ENCODE results near the gene RPS21. TPM values are rescaled to one million over a fixed set of nuclear protein-coding genes. Genes with fewer than 3 reads are reported as not detected.

Gene RPS21
- total and polyA plus RNA-seq, 9 of the 15 experiments (the other 6 are each of a cell fraction or from before 2014, with no cell fraction given): 1,380 to 5,647 (median 3,091) TPM

DNA sequence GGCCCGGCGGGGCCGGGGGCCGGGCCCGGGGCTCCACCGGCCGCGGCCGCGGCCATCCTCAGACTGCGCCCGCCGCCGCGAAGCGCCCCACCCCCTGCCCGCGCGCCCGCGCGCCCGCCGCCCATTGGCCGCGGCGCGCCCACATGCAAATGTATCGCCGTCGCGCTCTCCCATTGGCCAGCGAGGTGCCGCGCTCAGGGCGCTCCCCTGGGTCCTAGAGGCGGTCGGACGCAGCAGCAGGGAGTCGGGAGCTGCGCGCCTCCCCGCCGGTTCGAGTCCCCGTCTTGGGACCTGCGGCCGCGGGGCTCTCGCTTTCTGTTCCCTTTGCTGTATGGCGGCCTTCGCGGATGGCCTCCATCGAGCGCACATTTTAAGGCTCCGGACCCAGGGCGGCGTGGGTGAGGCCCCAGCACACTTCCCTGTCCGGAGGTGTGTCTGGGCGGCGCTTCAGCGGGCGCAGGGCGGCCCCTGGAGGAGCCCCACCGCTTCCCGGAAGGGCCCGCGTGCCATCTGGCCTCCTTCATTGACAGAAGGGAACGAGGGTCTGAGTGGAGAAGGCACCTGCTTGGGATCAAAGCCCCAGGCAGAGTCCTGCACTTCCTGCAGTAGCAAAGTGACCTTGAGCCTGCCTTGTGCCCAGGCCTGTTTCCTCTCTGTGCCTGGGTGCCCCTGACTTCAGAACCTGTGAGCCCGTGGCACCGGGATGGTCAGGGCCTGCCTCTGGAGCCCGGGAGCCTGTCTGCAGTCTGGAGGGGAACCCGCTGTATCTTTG, 20.5 kb downstream of the RPS21 start, which contains the start of gene CABLES2 (continued):
- TF ChIP-seq, protein P1, sequence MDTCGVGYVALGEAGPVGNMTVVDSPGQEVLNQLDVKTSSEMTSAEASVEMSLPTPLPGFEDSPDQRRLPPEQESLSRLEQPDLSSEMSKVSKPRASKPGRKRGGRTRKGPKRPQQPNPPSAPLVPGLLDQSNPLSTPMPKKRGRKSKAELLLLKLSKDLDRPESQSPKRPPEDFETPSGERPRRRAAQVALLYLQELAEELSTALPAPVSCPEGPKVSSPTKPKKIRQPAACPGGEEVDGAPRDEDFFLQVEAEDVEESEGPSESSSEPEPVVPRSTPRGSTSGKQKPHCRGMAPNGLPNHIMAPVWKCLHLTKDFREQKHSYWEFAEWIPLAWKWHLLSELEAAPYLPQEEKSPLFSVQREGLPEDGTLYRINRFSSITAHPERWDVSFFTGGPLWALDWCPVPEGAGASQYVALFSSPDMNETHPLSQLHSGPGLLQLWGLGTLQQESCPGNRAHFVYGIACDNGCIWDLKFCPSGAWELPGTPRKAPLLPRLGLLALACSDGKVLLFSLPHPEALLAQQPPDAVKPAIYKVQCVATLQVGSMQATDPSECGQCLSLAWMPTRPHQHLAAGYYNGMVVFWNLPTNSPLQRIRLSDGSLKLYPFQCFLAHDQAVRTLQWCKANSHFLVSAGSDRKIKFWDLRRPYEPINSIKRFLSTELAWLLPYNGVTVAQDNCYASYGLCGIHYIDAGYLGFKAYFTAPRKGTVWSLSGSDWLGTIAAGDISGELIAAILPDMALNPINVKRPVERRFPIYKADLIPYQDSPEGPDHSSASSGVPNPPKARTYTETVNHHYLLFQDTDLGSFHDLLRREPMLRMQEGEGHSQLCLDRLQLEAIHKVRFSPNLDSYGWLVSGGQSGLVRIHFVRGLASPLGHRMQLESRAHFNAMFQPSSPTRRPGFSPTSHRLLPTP (IDR thresholded peaks at IDR 0.05; ENCODE audit: borderline replicate concordance, extremely low read depth, insufficient read length): peak; percentile 95
- TF ChIP-seq, protein P2, sequence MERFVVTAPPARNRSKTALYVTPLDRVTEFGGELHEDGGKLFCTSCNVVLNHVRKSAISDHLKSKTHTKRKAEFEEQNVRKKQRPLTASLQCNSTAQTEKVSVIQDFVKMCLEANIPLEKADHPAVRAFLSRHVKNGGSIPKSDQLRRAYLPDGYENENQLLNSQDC (CRISPR knock-in tag; IDR thresholded peaks at IDR 0.05): no peak
- TF ChIP-seq TEAD1 (CRISPR knock-in tag; IDR thresholded peaks at IDR 0.05): peak in 1 of 2 experiments; percentile 75; a peak in 1 of 4 replicates
- TF ChIP-seq TRIM28 (IDR thresholded peaks at IDR 0.05): 0 out of 2 replicates have a peak, but pooled peaks have one; percentile 36
- TF ChIP-seq, protein P3, sequence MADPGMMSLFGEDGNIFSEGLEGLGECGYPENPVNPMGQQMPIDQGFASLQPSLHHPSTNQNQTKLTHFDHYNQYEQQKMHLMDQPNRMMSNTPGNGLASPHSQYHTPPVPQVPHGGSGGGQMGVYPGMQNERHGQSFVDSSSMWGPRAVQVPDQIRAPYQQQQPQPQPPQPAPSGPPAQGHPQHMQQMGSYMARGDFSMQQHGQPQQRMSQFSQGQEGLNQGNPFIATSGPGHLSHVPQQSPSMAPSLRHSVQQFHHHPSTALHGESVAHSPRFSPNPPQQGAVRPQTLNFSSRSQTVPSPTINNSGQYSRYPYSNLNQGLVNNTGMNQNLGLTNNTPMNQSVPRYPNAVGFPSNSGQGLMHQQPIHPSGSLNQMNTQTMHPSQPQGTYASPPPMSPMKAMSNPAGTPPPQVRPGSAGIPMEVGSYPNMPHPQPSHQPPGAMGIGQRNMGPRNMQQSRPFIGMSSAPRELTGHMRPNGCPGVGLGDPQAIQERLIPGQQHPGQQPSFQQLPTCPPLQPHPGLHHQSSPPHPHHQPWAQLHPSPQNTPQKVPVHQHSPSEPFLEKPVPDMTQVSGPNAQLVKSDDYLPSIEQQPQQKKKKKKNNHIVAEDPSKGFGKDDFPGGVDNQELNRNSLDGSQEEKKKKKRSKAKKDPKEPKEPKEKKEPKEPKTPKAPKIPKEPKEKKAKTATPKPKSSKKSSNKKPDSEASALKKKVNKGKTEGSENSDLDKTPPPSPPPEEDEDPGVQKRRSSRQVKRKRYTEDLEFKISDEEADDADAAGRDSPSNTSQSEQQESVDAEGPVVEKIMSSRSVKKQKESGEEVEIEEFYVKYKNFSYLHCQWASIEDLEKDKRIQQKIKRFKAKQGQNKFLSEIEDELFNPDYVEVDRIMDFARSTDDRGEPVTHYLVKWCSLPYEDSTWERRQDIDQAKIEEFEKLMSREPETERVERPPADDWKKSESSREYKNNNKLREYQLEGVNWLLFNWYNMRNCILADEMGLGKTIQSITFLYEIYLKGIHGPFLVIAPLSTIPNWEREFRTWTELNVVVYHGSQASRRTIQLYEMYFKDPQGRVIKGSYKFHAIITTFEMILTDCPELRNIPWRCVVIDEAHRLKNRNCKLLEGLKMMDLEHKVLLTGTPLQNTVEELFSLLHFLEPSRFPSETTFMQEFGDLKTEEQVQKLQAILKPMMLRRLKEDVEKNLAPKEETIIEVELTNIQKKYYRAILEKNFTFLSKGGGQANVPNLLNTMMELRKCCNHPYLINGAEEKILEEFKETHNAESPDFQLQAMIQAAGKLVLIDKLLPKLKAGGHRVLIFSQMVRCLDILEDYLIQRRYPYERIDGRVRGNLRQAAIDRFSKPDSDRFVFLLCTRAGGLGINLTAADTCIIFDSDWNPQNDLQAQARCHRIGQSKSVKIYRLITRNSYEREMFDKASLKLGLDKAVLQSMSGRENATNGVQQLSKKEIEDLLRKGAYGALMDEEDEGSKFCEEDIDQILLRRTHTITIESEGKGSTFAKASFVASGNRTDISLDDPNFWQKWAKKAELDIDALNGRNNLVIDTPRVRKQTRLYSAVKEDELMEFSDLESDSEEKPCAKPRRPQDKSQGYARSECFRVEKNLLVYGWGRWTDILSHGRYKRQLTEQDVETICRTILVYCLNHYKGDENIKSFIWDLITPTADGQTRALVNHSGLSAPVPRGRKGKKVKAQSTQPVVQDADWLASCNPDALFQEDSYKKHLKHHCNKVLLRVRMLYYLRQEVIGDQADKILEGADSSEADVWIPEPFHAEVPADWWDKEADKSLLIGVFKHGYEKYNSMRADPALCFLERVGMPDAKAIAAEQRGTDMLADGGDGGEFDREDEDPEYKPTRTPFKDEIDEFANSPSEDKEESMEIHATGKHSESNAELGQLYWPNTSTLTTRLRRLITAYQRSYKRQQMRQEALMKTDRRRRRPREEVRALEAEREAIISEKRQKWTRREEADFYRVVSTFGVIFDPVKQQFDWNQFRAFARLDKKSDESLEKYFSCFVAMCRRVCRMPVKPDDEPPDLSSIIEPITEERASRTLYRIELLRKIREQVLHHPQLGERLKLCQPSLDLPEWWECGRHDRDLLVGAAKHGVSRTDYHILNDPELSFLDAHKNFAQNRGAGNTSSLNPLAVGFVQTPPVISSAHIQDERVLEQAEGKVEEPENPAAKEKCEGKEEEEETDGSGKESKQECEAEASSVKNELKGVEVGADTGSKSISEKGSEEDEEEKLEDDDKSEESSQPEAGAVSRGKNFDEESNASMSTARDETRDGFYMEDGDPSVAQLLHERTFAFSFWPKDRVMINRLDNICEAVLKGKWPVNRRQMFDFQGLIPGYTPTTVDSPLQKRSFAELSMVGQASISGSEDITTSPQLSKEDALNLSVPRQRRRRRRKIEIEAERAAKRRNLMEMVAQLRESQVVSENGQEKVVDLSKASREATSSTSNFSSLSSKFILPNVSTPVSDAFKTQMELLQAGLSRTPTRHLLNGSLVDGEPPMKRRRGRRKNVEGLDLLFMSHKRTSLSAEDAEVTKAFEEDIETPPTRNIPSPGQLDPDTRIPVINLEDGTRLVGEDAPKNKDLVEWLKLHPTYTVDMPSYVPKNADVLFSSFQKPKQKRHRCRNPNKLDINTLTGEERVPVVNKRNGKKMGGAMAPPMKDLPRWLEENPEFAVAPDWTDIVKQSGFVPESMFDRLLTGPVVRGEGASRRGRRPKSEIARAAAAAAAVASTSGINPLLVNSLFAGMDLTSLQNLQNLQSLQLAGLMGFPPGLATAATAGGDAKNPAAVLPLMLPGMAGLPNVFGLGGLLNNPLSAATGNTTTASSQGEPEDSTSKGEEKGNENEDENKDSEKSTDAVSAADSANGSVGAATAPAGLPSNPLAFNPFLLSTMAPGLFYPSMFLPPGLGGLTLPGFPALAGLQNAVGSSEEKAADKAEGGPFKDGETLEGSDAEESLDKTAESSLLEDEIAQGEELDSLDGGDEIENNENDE (IDR thresholded peaks at IDR 0.05; ENCODE audit: low read depth, low read length): no peak
- TF ChIP-seq SRSF7 (optimal IDR thresholded peaks at IDR 0.05; ENCODE audit: low read depth, low read length): no peak
- TF ChIP-seq MCM3 (IDR thresholded peaks at IDR 0.05): no peak
- TF ChIP-seq, protein P4, sequence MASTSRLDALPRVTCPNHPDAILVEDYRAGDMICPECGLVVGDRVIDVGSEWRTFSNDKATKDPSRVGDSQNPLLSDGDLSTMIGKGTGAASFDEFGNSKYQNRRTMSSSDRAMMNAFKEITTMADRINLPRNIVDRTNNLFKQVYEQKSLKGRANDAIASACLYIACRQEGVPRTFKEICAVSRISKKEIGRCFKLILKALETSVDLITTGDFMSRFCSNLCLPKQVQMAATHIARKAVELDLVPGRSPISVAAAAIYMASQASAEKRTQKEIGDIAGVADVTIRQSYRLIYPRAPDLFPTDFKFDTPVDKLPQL (IDR thresholded peaks at IDR 0.05; ENCODE audit: extremely low read depth, insufficient read length): no peak
- no peak for TF ChIP-seq ZNF143 (CRISPR knock-in tag; IDR thresholded peaks at IDR 0.05)
- TF ChIP-seq, protein P5, sequence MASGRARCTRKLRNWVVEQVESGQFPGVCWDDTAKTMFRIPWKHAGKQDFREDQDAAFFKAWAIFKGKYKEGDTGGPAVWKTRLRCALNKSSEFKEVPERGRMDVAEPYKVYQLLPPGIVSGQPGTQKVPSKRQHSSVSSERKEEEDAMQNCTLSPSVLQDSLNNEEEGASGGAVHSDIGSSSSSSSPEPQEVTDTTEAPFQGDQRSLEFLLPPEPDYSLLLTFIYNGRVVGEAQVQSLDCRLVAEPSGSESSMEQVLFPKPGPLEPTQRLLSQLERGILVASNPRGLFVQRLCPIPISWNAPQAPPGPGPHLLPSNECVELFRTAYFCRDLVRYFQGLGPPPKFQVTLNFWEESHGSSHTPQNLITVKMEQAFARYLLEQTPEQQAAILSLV (tag; IDR thresholded peaks at IDR 0.05): no peak
